AG10803 (cell line): ENCODE measurements around the gene NTSR1.

Experiments
- DNase-seq: peaks from one replicate; pipeline ENCODE4 v3.0.0; 2010; ENCODE audit warnings: low read depth
- H3K4me3 ChIP-seq: 2 replicates; pipeline ENCODE4 v1.5.1; 2011; ENCODE audit warnings: mild to moderate bottlenecking, low read length, control low read depth
- CTCF ChIP-seq: conservative IDR thresholded peaks from 2 replicates; pipeline ENCODE4 v1.5.1; 2011; ENCODE audit warnings: mild to moderate bottlenecking, low read length, control low read depth, inconsistent platforms

NTSR1 gene

GRCh38 chr20:62811720-62812119 lies 103.1 kb downstream of the NTSR1 start:
- H3K4me3 ChIP-seq: no peak overlapping the region
- no peak for DNase-seq
- no peak for TF ChIP-seq CTCF
